HG03571 (cell line): ENCODE data around the gene TREH.

Experiments used
- ATAC-seq: cut with Tn5 transposase; IDR thresholded peaks from one replicate; pipeline ENCODE4 v1.9.1; 2021; ENCODE audit not compliant: unreplicated experiment

Gene TREH

GRCh38 chr11:118651820-118652219, 27.6 kb downstream of the TREH start:
- no peak for ATAC-seq

- no peak for ATAC-seq
These were observed 29.1 kb downstream of the TREH start for GRCh38 chr11:118650366-118650765.

GRCh38 chr11:118649941-118650340, 29.5 kb downstream of the TREH start:
- ATAC-seq, result no peak

GRCh38 chr11:118648291-118648690, 31.2 kb downstream of the TREH start:
- no peak for ATAC-seq

- no peak for ATAC-seq
These were observed 33.1 kb downstream of the TREH start for GRCh38 chr11:118646393-118646792.

- no peak for ATAC-seq
These were observed 34.3 kb downstream of the TREH start for GRCh38 chr11:118645066-118645715.

GRCh38 chr11:118644496-118644895, 35.0 kb downstream of the TREH start:
- no peak for ATAC-seq

- no peak for ATAC-seq
These were observed 35.5 kb downstream of the TREH start for GRCh38 chr11:118643995-118644345.

- no peak for ATAC-seq
These were observed 36.1 kb downstream of the TREH start for GRCh38 chr11:118643142-118643994.

- no peak for ATAC-seq
These were observed 37.9 kb downstream of the TREH start for GRCh38 chr11:118641397-118642019.

- ATAC-seq, result no peak
These were observed 38.9 kb downstream of the TREH start for GRCh38 chr11:118640332-118641154.

GRCh38 chr11:118639899-118640298, 39.6 kb downstream of the TREH start:
- no peak for ATAC-seq

- no peak for ATAC-seq
These were observed 40.7 kb downstream of the TREH start for GRCh38 chr11:118638726-118639125.

- ATAC-seq, result no peak
These were observed 42.7 kb downstream of the TREH start for GRCh38 chr11:118636569-118637290.

GRCh38 chr11:118635642-118636041, 43.8 kb downstream of the TREH start:
- no peak for ATAC-seq

- no peak for ATAC-seq
These were observed 44.2 kb downstream of the TREH start for GRCh38 chr11:118635237-118635591.

GRCh38 chr11:118634431-118635236, 44.8 kb downstream of the TREH start:
- no peak for ATAC-seq

GRCh38 chr11:118633979-118634378, 45.5 kb downstream of the TREH start:
- no peak for ATAC-seq

- ATAC-seq, result no peak
These were observed 46.1 kb downstream of the TREH start for GRCh38 chr11:118633319-118633690.
